WTC11 (cell line): ENCODE measurements around the gene DCK. TPM values are rescaled to one million over a fixed set of nuclear protein-coding genes. Genes with fewer than 3 reads are reported as not detected.

ENCODE experiments used
- ATAC-seq: fragments of 200-7000 bp; cut with Tn5 transposase; 2 replicates; pipeline ENCODE4 v1.10.0; 2021; ENCODE audit warnings: mild to moderate bottlenecking, moderate library complexity
- CTCF ChIA-PET: fragments of 300-600 bp; sonication (Branson Sonifier 250); formaldehyde crosslinking; loops from one replicate; lab custom pipeline; 2021; ENCODE audit warnings: antibody characterized with exemption; lab: Charles Lee
- POLR2A ChIA-PET: fragments of 350-600 bp; sonication (Branson Sonifier 250); formaldehyde crosslinking; loops from one replicate; lab custom pipeline; 2021; ENCODE audit warnings: antibody characterized with exemption; lab: Charles Lee
- DNase-seq: peaks from one replicate; pipeline ENCODE4 v3.0.0; 2021; ENCODE audit warnings: low spot score
- H3K27ac Mint-ChIP-seq: 2 replicates; pipeline ENCODE4 v1.8.0; 2021; ENCODE audit warnings: mixed read lengths
- H3K27me3 Mint-ChIP-seq: 2 replicates; pipeline ENCODE4 v1.8.0; 2021; ENCODE audit warnings: low read depth, mild to moderate bottlenecking, moderate library complexity, mixed read lengths
- H3K36me3 Mint-ChIP-seq: 2 replicates; pipeline ENCODE4 v1.8.0; 2021; ENCODE audit warnings: mixed read lengths
- H3K4me1 Mint-ChIP-seq: 2 replicates; pipeline ENCODE4 v1.8.0; 2022; ENCODE audit warnings: mixed read lengths
- H3K4me3 Mint-ChIP-seq: 2 replicates; pipeline ENCODE4 v1.8.0; 2021; ENCODE audit warnings: mild to moderate bottlenecking, moderate library complexity, mixed read lengths
- H3K9me3 Mint-ChIP-seq: 2 replicates; pipeline ENCODE4 v1.8.0; 2021; ENCODE audit warnings: mixed read lengths
- CBFB ChIP-seq: sonication (generic); formaldehyde crosslinking; IDR thresholded peaks from 2 replicates; pipeline ENCODE4 v1.8.1; 2022; ENCODE audit warnings: mild to moderate bottlenecking, low read depth, missing genetic modification reagents
- CREB1 ChIP-seq: sonication (generic); formaldehyde crosslinking; IDR thresholded peaks from 2 replicates; pipeline ENCODE4 v1.8.0; 2023; ENCODE audit warnings: mild to moderate bottlenecking, missing genetic modification reagents
- CREM ChIP-seq: sonication (generic); formaldehyde crosslinking; IDR thresholded peaks from 2 replicates; pipeline ENCODE4 v1.8.1; 2022; ENCODE audit warnings: mild to moderate bottlenecking, missing genetic modification reagents, moderate library complexity
- ELF4 ChIP-seq: sonication (generic); formaldehyde crosslinking; IDR thresholded peaks from 2 replicates; pipeline ENCODE4 v1.8.1; 2022; ENCODE audit warnings: low read depth, mild to moderate bottlenecking, moderate library complexity, missing genetic modification reagents
- ESRRA ChIP-seq: sonication (generic); formaldehyde crosslinking; IDR thresholded peaks from 2 replicates; pipeline ENCODE4 v1.8.1; 2022; ENCODE audit warnings: mild to moderate bottlenecking, missing genetic modification reagents, borderline replicate concordance
- ETV6 ChIP-seq: sonication (generic); formaldehyde crosslinking; IDR thresholded peaks from 2 replicates; pipeline ENCODE4 v1.8.1; 2022; ENCODE audit warnings: mild to moderate bottlenecking, missing genetic modification reagents
- IRF2 ChIP-seq: sonication (generic); formaldehyde crosslinking; IDR thresholded peaks from 2 replicates; pipeline ENCODE4 v1.8.0; 2022; ENCODE audit warnings: low read depth, missing genetic modification reagents, borderline replicate concordance
- JAZF1 ChIP-seq: fragments of 250-450 bp; sonication (Bioruptor Pico); IDR thresholded peaks from 2 replicates; pipeline ENCODE4 v1.9.0; 2021; ENCODE audit warnings: moderate library complexity, mild to moderate bottlenecking, inconsistent platforms
- JUN ChIP-seq: sonication (generic); formaldehyde crosslinking; IDR thresholded peaks from 2 replicates; pipeline ENCODE4 v1.8.0; 2023; ENCODE audit warnings: mild to moderate bottlenecking, missing genetic modification reagents
- NR2C2 ChIP-seq: sonication (generic); formaldehyde crosslinking; IDR thresholded peaks from 2 replicates; pipeline ENCODE4 v1.8.0; 2022; ENCODE audit warnings: mild to moderate bottlenecking, missing genetic modification reagents
- SMAD4 ChIP-seq: sonication (generic); formaldehyde crosslinking; IDR thresholded peaks from 2 replicates; pipeline ENCODE4 v1.8.0; 2022; ENCODE audit warnings: mild to moderate bottlenecking, missing genetic modification reagents
- ZBTB21 ChIP-seq: sonication (generic); formaldehyde crosslinking; IDR thresholded peaks from 2 replicates; pipeline ENCODE4 v1.8.1; 2023; ENCODE audit warnings: mild to moderate bottlenecking, missing genetic modification reagents, borderline replicate concordance
- ZNF396 ChIP-seq: fragments of 250-450 bp; sonication (Bioruptor Pico); IDR thresholded peaks from 2 replicates; pipeline ENCODE4 v1.8.0; 2021; ENCODE audit warnings: mild to moderate bottlenecking, moderate library complexity, borderline replicate concordance
- ZNF423 ChIP-seq: fragments of 250-450 bp; sonication (Bioruptor Pico); IDR thresholded peaks from 2 replicates; pipeline ENCODE4 v2.1.2; 2022; ENCODE audit warnings: mild to moderate bottlenecking, moderate library complexity
- total RNA-seq: library from RNA; stranded (reverse); gene quantifications from 3 replicates; pipeline ENCODE4 v1.2.3, GENCODE V29; 2021
- TF ChIP-seq, protein P1 (sequence below): sonication (generic); formaldehyde crosslinking; IDR thresholded peaks from 2 replicates; pipeline ENCODE4 v1.8.0; 2022; ENCODE audit warnings: mild to moderate bottlenecking, missing genetic modification reagents
- TF ChIP-seq, protein P2 (sequence below): sonication (generic); formaldehyde crosslinking; IDR thresholded peaks from 2 replicates; pipeline ENCODE4 v1.8.1; 2023; ENCODE audit warnings: mild to moderate bottlenecking, missing genetic modification reagents, moderate library complexity
- TF ChIP-seq, protein P3 (sequence below): sonication (generic); formaldehyde crosslinking; IDR thresholded peaks from 2 replicates; pipeline ENCODE4 v1.8.1; 2023; ENCODE audit warnings: mild to moderate bottlenecking, missing genetic modification reagents
- TF ChIP-seq, protein P4 (sequence below): fragments of 250-450 bp; sonication (Bioruptor Pico); IDR thresholded peaks from 2 replicates; pipeline ENCODE4 v2.1.2; 2022; ENCODE audit warnings: mild to moderate bottlenecking, moderate library complexity
- TF ChIP-seq, protein P5 (sequence below): sonication (generic); formaldehyde crosslinking; IDR thresholded peaks from 2 replicates; pipeline ENCODE4 v1.8.1; 2022; ENCODE audit warnings: mild to moderate bottlenecking, moderate library complexity, missing genetic modification reagents
- TF ChIP-seq, protein P6 (sequence below): sonication (generic); formaldehyde crosslinking; IDR thresholded peaks from 2 replicates; pipeline ENCODE4 v1.8.1; 2022; ENCODE audit warnings: low read depth, mild to moderate bottlenecking, moderate library complexity, missing genetic modification reagents, borderline replicate concordance
- TF ChIP-seq, protein P7 (sequence below): sonication (generic); formaldehyde crosslinking; IDR thresholded peaks from 2 replicates; pipeline ENCODE4 v1.8.0; 2022; ENCODE audit warnings: mild to moderate bottlenecking, missing genetic modification reagents
- TF ChIP-seq, protein P8 (sequence below): sonication (generic); formaldehyde crosslinking; IDR thresholded peaks from 2 replicates; pipeline ENCODE4 v1.8.1; 2023; ENCODE audit warnings: mild to moderate bottlenecking, missing genetic modification reagents
- TF ChIP-seq, protein P9 (sequence below): fragments of 250-450 bp; sonication (Bioruptor Pico); IDR thresholded peaks from 2 replicates; pipeline ENCODE4 v1.9.0; 2021; ENCODE audit warnings: moderate library complexity, mild to moderate bottlenecking, inconsistent platforms, borderline replicate concordance

The DCK gene
- total RNA-seq, 1 experiment from 2014 or later: 15.0 TPM

DNA sequence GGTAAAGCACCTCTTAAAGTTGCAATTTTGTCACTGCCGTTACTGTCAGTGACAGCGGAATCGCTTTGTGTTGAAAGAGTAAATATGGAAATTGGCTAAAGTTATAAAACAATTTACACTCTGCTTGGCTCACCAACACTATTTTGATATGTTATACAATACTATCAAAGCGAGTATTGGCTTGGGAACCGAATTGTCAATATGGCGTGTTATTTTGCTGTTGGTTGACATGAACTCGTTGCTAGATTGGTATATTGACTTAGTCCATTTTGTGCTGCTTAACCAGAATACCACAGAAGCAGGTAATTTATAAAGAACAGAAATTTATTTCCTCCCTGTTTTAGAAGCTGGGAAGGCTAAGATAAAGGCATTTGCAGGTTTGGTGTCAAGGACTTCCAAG is 58.6 kb downstream of the DCK start:
- TF ChIP-seq ESRRA (CRISPR knock-in tag) (no peak), ETV6 (CRISPR knock-in tag) (no peak), ZNF423 (CRISPR knock-in tag) (no peak), CREB1 (CRISPR knock-in tag) (no peak), IRF2 (CRISPR knock-in tag) (no peak), JAZF1 (CRISPR knock-in tag) (no peak), CBFB (CRISPR knock-in tag) (no peak), CREM (CRISPR knock-in tag) (no peak)
- TF ChIP-seq, protein P1, sequence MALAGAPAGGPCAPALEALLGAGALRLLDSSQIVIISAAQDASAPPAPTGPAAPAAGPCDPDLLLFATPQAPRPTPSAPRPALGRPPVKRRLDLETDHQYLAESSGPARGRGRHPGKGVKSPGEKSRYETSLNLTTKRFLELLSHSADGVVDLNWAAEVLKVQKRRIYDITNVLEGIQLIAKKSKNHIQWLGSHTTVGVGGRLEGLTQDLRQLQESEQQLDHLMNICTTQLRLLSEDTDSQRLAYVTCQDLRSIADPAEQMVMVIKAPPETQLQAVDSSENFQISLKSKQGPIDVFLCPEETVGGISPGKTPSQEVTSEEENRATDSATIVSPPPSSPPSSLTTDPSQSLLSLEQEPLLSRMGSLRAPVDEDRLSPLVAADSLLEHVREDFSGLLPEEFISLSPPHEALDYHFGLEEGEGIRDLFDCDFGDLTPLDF (CRISPR knock-in tag): no peak
- TF ChIP-seq, protein P2, sequence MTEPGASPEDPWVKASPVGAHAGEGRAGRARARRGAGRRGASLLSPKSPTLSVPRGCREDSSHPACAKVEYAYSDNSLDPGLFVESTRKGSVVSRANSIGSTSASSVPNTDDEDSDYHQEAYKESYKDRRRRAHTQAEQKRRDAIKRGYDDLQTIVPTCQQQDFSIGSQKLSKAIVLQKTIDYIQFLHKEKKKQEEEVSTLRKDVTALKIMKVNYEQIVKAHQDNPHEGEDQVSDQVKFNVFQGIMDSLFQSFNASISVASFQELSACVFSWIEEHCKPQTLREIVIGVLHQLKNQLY (CRISPR knock-in tag): no peak
- TF ChIP-seq, protein P3, sequence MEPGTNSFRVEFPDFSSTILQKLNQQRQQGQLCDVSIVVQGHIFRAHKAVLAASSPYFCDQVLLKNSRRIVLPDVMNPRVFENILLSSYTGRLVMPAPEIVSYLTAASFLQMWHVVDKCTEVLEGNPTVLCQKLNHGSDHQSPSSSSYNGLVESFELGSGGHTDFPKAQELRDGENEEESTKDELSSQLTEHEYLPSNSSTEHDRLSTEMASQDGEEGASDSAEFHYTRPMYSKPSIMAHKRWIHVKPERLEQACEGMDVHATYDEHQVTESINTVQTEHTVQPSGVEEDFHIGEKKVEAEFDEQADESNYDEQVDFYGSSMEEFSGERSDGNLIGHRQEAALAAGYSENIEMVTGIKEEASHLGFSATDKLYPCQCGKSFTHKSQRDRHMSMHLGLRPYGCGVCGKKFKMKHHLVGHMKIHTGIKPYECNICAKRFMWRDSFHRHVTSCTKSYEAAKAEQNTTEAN (CRISPR knock-in tag): no peak
- TF ChIP-seq, protein P4, sequence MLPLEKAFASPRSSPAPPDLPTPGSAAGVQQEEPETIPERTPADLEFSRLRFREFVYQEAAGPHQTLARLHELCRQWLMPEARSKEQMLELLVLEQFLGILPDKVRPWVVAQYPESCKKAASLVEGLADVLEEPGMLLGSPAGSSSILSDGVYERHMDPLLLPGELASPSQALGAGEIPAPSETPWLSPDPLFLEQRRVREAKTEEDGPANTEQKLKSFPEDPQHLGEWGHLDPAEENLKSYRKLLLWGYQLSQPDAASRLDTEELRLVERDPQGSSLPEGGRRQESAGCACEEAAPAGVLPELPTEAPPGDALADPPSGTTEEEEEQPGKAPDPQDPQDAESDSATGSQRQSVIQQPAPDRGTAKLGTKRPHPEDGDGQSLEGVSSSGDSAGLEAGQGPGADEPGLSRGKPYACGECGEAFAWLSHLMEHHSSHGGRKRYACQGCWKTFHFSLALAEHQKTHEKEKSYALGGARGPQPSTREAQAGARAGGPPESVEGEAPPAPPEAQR (CRISPR knock-in tag): no peak
- TF ChIP-seq, protein P5, sequence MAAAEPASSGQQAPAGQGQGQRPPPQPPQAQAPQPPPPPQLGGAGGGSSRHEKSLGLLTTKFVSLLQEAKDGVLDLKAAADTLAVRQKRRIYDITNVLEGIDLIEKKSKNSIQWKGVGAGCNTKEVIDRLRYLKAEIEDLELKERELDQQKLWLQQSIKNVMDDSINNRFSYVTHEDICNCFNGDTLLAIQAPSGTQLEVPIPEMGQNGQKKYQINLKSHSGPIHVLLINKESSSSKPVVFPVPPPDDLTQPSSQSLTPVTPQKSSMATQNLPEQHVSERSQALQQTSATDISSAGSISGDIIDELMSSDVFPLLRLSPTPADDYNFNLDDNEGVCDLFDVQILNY (CRISPR knock-in tag): no peak
- TF ChIP-seq, all 79 proteins: peak for 0
- ATAC-seq: no peak
- Mint-ChIP-seq H3K27ac (no peak overlapping the region), H3K4me3 (no peak overlapping the region), H3K9me3 (peaks cover 8% of the 10 kb centered on the region), H3K4me1 (no peaks in the 10 kb centered on the region), H3K36me3 (peaks cover 2% of the 10 kb centered on the region; the same call in 1 of the 2 replicates), H3K27me3 (no peaks in the 10 kb centered on the region)
- DNase-seq: no peak
- POLR2A ChIA-PET: no interaction called here
- CTCF ChIA-PET: no interaction called here

DNA sequence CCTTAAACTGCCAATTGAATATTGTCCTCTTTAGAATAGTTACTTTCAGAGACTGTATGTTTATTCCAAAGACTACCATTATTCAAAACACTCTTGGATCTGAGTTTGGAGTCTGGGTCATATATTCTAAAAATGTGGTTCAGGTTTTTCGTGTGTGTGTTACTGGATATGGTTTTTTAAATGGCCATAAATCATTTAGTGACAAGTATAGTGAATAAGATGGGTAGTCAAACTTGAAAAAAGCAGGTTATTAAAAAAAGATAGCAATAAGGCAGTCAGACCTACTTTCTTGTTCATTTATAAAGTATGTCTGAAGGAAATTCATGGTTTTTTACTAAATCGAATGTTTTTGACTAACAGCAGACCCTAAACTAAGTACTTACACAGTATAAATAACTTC is 59.3 kb downstream of the DCK start:
- DNase-seq (no peak), ATAC-seq (no peak)
- ChIA-PET POLR2A (no interaction called here), CTCF (no interaction called here)
- Mint-ChIP-seq H3K36me3 (peaks cover 2% of the 10 kb centered on the region; the same call in 1 of the 2 replicates), H3K4me1 (no peaks in the 10 kb centered on the region), H3K4me3 (no peak overlapping the region), H3K27me3 (no peaks in the 10 kb centered on the region), H3K9me3 (peaks cover 8% of the 10 kb centered on the region), H3K27ac (no peak overlapping the region)
- no peak for TF ChIP-seq SMAD4 (CRISPR knock-in tag)
- TF ChIP-seq JUN (CRISPR knock-in tag): no peak
- TF ChIP-seq NR2C2 (CRISPR knock-in tag): no peak
- no peak for TF ChIP-seq ELF4 (CRISPR knock-in tag)
- TF ChIP-seq, protein P6, sequence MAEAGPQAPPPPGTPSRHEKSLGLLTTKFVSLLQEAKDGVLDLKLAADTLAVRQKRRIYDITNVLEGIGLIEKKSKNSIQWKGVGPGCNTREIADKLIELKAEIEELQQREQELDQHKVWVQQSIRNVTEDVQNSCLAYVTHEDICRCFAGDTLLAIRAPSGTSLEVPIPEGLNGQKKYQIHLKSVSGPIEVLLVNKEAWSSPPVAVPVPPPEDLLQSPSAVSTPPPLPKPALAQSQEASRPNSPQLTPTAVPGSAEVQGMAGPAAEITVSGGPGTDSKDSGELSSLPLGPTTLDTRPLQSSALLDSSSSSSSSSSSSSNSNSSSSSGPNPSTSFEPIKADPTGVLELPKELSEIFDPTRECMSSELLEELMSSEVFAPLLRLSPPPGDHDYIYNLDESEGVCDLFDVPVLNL: no peak
- TF ChIP-seq, protein P7, sequence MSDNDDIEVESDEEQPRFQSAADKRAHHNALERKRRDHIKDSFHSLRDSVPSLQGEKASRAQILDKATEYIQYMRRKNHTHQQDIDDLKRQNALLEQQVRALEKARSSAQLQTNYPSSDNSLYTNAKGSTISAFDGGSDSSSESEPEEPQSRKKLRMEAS (CRISPR knock-in tag): no peak
- no peak for TF ChIP-seq ZBTB21
- TF ChIP-seq, protein P8, sequence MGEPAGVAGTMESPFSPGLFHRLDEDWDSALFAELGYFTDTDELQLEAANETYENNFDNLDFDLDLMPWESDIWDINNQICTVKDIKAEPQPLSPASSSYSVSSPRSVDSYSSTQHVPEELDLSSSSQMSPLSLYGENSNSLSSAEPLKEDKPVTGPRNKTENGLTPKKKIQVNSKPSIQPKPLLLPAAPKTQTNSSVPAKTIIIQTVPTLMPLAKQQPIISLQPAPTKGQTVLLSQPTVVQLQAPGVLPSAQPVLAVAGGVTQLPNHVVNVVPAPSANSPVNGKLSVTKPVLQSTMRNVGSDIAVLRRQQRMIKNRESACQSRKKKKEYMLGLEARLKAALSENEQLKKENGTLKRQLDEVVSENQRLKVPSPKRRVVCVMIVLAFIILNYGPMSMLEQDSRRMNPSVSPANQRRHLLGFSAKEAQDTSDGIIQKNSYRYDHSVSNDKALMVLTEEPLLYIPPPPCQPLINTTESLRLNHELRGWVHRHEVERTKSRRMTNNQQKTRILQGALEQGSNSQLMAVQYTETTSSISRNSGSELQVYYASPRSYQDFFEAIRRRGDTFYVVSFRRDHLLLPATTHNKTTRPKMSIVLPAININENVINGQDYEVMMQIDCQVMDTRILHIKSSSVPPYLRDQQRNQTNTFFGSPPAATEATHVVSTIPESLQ (CRISPR knock-in tag): no peak
- TF ChIP-seq, protein P4 (CRISPR knock-in tag): no peak
- no peak for TF ChIP-seq ZNF396 (CRISPR knock-in tag)
- TF ChIP-seq, protein P9, sequence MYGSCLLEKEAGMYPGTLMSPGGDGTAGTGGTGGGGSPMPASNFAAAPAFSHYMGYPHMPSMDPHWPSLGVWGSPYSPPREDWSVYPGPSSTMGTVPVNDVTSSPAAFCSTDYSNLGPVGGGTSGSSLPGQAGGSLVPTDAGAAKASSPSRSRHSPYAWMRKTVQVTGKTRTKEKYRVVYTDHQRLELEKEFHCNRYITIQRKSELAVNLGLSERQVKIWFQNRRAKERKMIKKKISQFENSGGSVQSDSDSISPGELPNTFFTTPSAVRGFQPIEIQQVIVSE (CRISPR knock-in tag): no peak
- TF ChIP-seq ZNF423 (CRISPR knock-in tag): no peak
